GM12874 (cell line): ENCODE data around the gene DUSP18.

Experiments used
- CTCF ChIP-seq: IDR thresholded peaks from 2 replicates; pipeline ENCODE4 v1.5.1; 2011; ENCODE audit warnings: low read depth, mild to moderate bottlenecking, control low read depth, low read length, moderate library complexity; ENCODE audit not compliant: insufficient read depth

The DUSP18 gene

GRCh38 chr22:30654361-30654760 lies 13.3 kb downstream of the DUSP18 start:
- TF ChIP-seq CTCF, result no peak

GRCh38 chr22:30652852-30653251 lies 14.8 kb downstream of the DUSP18 start:
- TF ChIP-seq CTCF, result no peak

GRCh38 chr22:30650508-30651116 lies 17.1 kb downstream of the DUSP18 start:
- no peak for TF ChIP-seq CTCF

GRCh38 chr22:30649430-30650007 lies 18.2 kb downstream of the DUSP18 start:
- TF ChIP-seq CTCF, result peak; percentile 29; the same call in 1 of the 2 replicates

- TF ChIP-seq CTCF, result no peak
Observed at GRCh38 chr22:30648825-30649224, 18.9 kb downstream of the DUSP18 start.

GRCh38 chr22:30647536-30647935 lies 20.1 kb downstream of the DUSP18 start:
- TF ChIP-seq CTCF, result no peak

GRCh38 chr22:30646518-30647160 lies 21.0 kb downstream of the DUSP18 start:
- no peak for TF ChIP-seq CTCF
